NK-92 (cell line): ENCODE results near the gene CASZ1.

Source experiments
- DNase-seq: peaks from one replicate; lab custom pipeline; 2025; ENCODE audit not compliant: unreplicated experiment; lab: John Stamatoyannopoulos, UW

The CASZ1 gene

GRCh38 chr1:10799726-10800125 lies 3.3 kb upstream of the CASZ1 start:
- DNase-seq, result no peak

DNA sequence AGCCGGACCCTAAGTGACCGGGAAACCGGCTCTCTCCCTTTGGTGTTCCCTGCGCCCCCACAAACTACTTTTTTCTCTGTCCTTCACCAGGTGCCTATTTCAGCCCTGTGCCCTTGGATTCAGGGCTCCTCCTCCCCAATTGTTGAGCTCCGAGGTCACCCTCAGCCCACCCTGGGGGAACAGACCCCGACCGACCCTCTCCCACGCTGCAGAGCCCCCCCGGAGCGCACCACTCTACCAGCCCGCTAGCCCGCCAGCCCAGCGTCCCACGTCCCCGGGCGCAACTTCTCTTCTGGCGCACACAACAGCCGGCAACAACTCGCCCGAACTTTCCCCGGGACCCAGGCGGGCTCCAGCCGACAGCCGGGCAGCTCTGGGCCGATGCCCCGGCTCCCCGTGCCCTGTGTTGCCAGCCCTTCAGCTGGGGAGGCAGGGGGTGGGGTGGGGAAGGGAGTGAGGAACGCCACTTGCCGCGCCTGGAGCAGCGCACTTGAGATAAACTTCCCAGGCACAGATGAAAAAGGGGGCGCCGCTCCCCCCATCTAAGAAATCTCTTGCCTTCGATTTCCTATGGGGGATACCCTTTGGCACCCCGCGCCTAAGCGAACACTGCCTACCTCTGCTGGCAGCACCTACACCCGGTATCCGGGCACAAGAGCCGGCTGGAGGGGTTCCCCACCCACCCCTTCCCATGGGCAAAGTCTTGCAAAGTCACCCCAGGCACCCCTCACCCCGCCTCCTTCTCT lies 997 bp downstream of the CASZ1 start:
- no peak for DNase-seq

DNA sequence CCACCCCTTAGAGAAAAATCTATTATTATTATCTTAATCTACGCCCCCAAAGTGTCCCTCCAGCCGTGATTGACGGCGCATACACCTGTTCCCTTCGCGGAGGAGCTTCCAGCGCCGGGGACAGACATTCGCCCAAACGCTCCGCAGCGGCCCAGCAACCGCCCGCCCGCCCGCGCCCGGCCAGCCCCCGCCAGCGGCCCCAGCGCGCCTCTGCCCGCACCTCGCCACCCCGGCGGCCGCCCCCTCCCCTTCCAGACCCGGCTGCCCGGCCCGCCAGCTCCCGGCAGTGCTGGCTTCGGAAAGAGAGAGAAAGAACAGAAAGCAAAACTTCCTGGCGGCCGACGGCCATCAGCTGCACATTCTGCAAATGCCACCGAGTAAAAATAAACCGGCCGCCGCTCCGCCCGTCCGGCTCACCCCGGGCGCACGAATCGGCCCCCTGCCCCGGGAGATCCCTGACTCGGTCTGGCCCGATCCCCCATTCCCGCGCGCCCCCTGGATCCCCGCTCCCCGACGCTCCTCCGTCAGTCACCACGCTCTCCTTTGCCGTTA lies 1.6 kb downstream of the CASZ1 start:
- no peak for DNase-seq

- DNase-seq, result no peak
Measured at GRCh38 chr1:10793129-10793651, 3.3 kb downstream of the CASZ1 start.

GRCh38 chr1:10791105-10791951 lies 5.1 kb downstream of the CASZ1 start:
- DNase-seq, result no peak

- no peak for DNase-seq
Measured at GRCh38 chr1:10789803-10790702, 6.4 kb downstream of the CASZ1 start.

- DNase-seq, result no peak
Measured at GRCh38 chr1:10789047-10789791, 7.2 kb downstream of the CASZ1 start.

DNA sequence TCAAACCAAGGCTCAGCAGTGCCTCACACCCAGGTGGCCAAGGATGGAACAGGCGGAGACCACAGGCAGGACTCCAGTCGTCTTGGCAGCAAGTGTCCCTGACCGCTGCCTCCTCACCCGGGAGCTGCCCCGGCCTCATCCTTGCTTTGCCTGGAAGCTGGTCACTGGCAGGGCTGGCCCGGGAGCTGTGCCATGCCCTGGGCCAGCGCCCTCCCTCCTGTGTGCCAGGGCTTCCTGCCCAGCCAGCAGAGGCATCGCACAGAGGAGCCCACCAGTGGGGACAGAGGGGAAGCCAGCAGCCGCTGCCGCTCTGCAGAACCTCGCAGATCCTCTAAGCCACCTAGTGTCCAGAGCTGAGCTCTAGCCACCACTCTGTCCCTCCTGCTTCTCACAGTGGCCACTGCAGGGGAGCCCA lies 7.8 kb downstream of the CASZ1 start:
- no peak for DNase-seq

DNA sequence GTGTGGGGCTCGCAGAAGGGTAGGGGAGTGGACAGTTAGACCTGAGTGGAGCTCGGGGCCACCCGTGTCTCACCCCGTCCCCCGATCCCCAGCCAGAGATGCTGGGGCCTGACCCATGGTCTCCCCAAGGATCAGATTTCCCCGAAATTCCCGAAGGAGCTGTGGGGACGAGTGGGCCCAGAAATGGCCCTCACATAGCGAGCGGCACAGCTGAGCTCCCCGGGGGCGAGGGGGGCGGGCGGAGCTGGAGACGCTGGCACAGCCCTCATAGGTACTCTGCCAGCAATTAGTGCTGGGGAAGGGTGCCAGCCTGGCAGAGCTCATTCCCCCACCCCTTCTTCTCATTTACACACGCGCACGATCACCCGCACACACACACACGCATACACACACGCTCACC lies 9.2 kb downstream of the CASZ1 start:
- DNase-seq, result no peak

DNA sequence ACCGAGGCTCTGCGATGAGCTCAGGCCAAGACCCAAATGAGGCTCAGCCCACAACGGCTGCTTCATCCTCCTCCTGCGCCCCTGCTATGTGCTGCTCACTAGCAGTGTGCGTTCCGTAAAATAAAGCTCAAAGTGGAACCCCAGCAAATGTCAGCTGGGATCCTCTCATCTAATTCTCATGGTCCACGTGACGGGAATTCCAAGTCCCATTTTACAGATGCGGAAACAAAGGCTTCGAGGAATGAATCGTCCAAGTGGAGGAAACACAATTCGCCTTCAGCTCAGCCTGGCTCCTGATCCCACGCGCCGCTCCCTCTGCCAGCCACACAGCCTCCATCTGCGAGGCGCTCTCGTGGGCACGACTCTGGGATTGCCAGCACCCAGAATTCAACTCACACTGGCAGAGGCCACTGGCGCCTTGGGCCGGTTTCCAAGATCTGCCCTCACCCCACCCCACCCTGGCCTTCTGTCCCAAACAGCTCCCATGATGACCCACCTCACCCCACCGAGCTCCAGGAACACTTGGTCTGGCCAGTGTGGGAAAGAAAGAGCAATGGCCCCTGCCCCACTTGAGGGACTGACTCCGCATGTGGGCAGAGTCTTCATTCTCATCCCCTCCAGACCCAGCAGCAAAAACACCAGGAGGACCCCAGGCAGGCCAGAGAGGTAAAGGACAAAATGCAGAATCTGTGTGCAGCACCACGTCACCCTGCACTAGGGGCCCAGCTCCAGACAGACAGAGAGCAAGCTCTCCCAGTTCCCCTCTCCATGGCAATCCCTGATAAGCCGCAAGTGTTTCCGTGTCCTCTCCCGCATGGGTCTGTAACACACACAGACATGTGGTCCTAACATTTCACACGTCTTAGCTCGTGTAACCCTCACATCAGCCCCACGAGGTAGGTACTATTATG lies 10.5 kb downstream of the CASZ1 start:
- no peak for DNase-seq

DNA sequence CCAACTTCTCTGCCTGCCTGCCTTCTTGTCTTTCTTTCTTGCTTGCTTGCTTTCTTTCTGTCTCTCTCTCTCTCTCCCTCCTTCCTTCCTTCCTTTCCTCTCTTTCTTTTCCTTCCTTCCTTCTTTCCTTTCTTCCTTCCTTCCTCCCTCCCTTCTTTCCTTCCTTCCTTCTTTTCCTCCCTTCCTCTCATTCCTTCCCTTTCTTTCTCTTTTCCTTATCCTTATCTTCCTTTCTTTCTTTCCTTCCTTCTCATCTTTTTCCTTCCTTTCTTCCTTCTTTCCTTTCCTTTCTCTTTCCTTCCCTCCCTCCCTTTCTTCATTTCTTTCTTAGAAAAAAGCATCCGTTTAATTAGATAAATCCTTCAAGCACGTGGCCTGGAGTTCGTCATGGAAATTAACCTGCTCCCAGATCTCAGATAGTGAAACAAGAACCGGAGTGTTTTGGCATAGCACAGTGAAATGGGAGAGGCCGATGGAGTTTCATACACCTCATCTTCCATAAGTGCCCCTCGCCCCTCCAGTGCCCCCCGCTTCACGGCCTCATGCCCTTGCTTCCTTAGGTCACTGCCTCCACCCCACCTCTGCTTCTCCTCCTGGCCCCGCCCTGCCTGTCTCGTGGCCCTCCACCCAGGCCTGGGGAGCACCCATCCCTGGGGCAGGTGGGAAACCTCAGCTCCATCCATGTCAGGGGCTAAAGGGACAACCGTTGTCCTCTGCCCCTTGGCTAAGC lies 11.3 kb downstream of the CASZ1 start:
- DNase-seq, result no peak

GRCh38 chr1:10782491-10783244 lies 13.8 kb downstream of the CASZ1 start:
- DNase-seq, result no peak

DNA sequence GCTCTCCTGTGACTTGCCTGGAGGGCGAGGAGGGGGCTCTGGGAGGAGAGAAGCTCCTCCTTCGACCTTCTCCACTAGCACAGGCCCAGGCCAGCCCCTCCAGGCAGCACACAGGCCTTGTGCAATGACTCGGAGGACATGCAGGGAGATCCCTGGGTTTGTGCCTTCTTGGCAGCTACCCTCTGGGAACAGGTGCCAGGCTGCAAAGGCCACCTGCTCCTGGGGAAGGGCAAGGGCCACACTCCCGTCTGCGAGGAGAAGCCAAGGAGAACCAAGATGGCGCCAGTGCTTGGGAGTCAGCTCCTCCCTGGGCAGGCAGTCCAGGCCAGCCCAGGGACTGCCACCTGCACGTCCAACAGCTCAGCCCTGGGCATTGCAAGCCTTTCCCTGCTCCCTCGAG lies 15.3 kb downstream of the CASZ1 start:
- no peak for DNase-seq

DNA sequence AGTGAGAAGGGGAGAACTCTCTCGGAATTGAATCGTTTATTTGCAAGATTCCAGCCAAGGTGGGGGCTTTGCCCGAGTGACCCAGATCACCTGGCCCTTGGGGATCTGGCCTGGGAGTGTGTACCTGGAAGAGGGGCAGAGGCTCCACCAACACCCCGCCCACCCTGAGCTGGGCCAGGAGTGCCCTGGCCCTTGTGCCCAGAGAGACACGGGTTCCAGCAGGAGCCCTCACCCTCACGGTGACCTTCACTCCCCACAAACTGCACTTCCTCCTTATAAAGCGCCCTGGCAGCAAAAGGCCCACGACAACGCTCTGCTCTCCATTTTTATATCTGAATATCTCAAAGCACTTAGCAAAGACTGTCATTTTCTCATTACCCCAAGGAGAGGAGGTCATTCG lies 16.6 kb downstream of the CASZ1 start:
- no peak for DNase-seq

DNA sequence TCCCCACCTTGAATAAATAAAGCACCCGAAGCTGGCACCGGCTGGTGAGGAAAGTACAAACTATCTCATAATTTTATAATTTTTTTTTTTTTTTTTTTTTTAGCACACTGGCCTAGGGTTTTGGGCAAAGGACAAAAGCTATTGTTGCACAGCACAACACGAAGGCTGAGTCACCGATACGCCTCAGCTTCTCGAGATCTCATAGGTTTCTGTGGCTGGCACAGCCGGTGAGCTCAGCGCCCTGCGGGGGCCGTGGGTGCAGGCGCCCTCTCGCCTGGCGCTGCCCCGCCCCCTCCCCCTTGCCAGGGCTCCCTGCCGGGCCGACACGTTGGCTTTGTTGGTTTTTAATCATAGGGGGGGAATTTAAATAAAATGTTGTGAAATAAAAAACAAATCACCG lies 17.2 kb downstream of the CASZ1 start:
- DNase-seq, result no peak

- DNase-seq, result no peak
Measured at GRCh38 chr1:10778640-10779039, 17.8 kb downstream of the CASZ1 start.

DNA sequence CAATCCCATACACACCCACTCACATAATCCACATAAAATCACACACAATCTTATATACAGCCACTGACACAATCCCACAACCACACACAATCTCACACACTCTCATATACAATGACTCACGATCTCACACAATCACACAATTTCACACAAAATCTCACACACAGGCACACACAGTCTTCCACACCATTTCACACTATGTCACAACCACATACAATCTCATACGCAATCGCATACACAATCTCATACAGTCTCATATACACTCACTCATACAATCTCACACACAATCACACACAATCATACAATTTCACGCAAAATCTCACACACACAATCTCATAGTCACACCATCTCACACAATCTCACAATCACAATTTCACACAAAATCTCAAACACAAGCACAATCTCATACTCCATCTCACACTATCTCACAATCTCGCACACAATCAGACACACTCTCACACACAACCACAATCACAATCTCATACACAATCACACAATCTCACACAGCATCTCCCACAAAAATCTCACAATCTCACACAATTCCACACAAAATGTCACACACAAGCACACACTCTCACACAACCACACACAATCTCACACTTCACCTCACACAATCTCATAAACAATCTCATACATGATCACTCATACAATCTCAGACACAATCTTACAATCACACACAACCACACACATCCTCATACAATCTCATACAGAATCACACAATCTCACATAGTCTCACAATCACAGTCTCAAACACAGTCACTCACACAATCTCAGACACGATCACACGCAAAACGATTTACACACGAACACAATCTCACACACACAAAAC lies 18.5 kb downstream of the CASZ1 start:
- DNase-seq, result no peak
